ENCODE measurements around the gene STYX.

GRCh38 chr14:52808101-52808500 is 78.1 kb downstream of the STYX start:
- no peak for TF ChIP-seq POLR2A (IDR thresholded peaks at IDR 0.05; ENCODE audit: low read depth, low read length)
- TF ChIP-seq TAF1 (IDR thresholded peaks at IDR 0.05; ENCODE audit: low read depth, low read length) = no peak
- TF ChIP-seq POLR2AphosphoS5 (IDR thresholded peaks at IDR 0.05; ENCODE audit: low read depth, low read length) = no peak
- TF ChIP-seq SPI1 (IDR thresholded peaks at IDR 0.05; ENCODE audit: low read depth, low read length) = no peak
